H9 (cell line): ENCODE data around the gene ERFL. TPM values are rescaled to one million over a fixed set of nuclear protein-coding genes. Genes with fewer than 3 reads are reported as not detected.

Source experiments
- DNase-seq: peaks from one replicate; pipeline ENCODE4 v3.0.0-alpha.2; 2017
- H2AFZ ChIP-seq: one replicate; pipeline ENCODE4 v1.6.1; 2013; ENCODE audit warnings: mild to moderate bottlenecking, low read length, control low read depth, moderate library complexity
- H2AK5ac ChIP-seq: 2 replicates; pipeline ENCODE4 v1.6.1; 2013; ENCODE audit warnings: low read length, control low read depth, mixed read lengths; ENCODE audit not compliant: insufficient read length
- H2BK120ac ChIP-seq: one replicate; pipeline ENCODE4 v1.6.1; 2013; ENCODE audit warnings: low read depth, mild to moderate bottlenecking, low read length, control low read depth, inconsistent platforms; ENCODE audit not compliant: poor library complexity, severe bottlenecking
- H2BK12ac ChIP-seq: 2 replicates; pipeline ENCODE4 v1.6.1; 2013; ENCODE audit warnings: low read length, control low read depth, mixed read lengths, low read depth; ENCODE audit not compliant: insufficient read length
- H2BK15ac ChIP-seq: 2 replicates; pipeline ENCODE4 v1.6.1; 2013; ENCODE audit warnings: low read depth, low read length, control low read depth
- H2BK20ac ChIP-seq: one replicate; pipeline ENCODE4 v1.6.1; 2013; ENCODE audit warnings: low read depth, mild to moderate bottlenecking, low read length, control low read depth, inconsistent platforms; ENCODE audit not compliant: poor library complexity, severe bottlenecking
- H2BK5ac ChIP-seq: 2 replicates; pipeline ENCODE4 v1.6.1; 2013; ENCODE audit warnings: low read length, control low read depth, mixed read lengths; ENCODE audit not compliant: insufficient read length
- H3K14ac ChIP-seq: 2 replicates; pipeline ENCODE4 v1.6.1; 2013; ENCODE audit warnings: low read length, control low read depth; ENCODE audit not compliant: insufficient read depth
- H3K18ac ChIP-seq: 2 replicates; pipeline ENCODE4 v1.6.1; 2013; ENCODE audit warnings: low read depth, mild to moderate bottlenecking, mixed read lengths, low read length, control low read depth; ENCODE audit not compliant: insufficient read length
- H3K23ac ChIP-seq: 2 replicates; pipeline ENCODE4 v1.6.1; 2013; ENCODE audit warnings: low read length, control low read depth, mixed read lengths, low read depth; ENCODE audit not compliant: insufficient read length
- H3K23me2 ChIP-seq: 2 replicates; pipeline ENCODE4 v1.6.1; 2013; ENCODE audit warnings: low read depth, mild to moderate bottlenecking, mixed read lengths, low read length, control low read depth; ENCODE audit not compliant: insufficient read length, poor library complexity, severe bottlenecking
- H3K27ac ChIP-seq: 2 replicates; pipeline ENCODE4 v1.5.1; 2013; ENCODE audit warnings: low read length, control low read depth, mixed read lengths, low read depth; ENCODE audit not compliant: insufficient read length
- H3K27me3 ChIP-seq: 2 replicates; pipeline ENCODE4 v1.6.1; 2013; ENCODE audit warnings: low read length, control low read depth, inconsistent platforms; ENCODE audit not compliant: insufficient read depth
- H3K4ac ChIP-seq: 2 replicates; pipeline ENCODE4 v1.6.1; 2013; ENCODE audit warnings: low read depth, mild to moderate bottlenecking, control low read depth, inconsistent platforms, low read length, moderate library complexity
- H3K4me1 ChIP-seq: 2 replicates; pipeline ENCODE4 v1.6.1; 2013; ENCODE audit warnings: low read length, control low read depth, inconsistent platforms; ENCODE audit not compliant: insufficient read depth
- H3K4me2 ChIP-seq: 2 replicates; pipeline ENCODE4 v1.6.1; 2013; ENCODE audit warnings: low read length, control low read depth, mixed read lengths; ENCODE audit not compliant: insufficient read length, insufficient read depth
- H3K56ac ChIP-seq: 2 replicates; pipeline ENCODE4 v1.6.1; 2013; ENCODE audit warnings: low read depth, mild to moderate bottlenecking, mixed read lengths, low read length, control low read depth; ENCODE audit not compliant: insufficient read length
- H3K79me1 ChIP-seq: 2 replicates; pipeline ENCODE4 v1.6.1; 2013; ENCODE audit warnings: low read depth, mild to moderate bottlenecking, moderate library complexity, low read length, control low read depth, inconsistent platforms; ENCODE audit not compliant: insufficient read depth, poor library complexity, severe bottlenecking
- H3K79me2 ChIP-seq: 2 replicates; pipeline ENCODE4 v1.6.1; 2013; ENCODE audit warnings: low read length, control low read depth, inconsistent platforms; ENCODE audit not compliant: insufficient read depth
- H3K9ac ChIP-seq: 2 replicates; pipeline ENCODE4 v1.6.1; 2013; ENCODE audit warnings: low read length, control low read depth, mixed read lengths; ENCODE audit not compliant: insufficient read length; ENCODE audit errors: extremely low read depth
- H3K9me3 ChIP-seq: one replicate; pipeline ENCODE4 v1.6.1; 2013; ENCODE audit warnings: low read depth, low read length, inconsistent platforms; ENCODE audit not compliant: control insufficient read depth
- H3T11ph ChIP-seq: one replicate; pipeline ENCODE4 v1.6.1; 2013; ENCODE audit warnings: mild to moderate bottlenecking, low read length, control low read depth, inconsistent platforms
- H4K20me1 ChIP-seq: one replicate; pipeline ENCODE4 v1.6.1; 2013; ENCODE audit not compliant: control insufficient read depth, insufficient read length, insufficient read depth
- H4K5ac ChIP-seq: 2 replicates; pipeline ENCODE4 v1.6.1; 2013; ENCODE audit warnings: low read depth, mild to moderate bottlenecking, mixed read lengths, low read length, control low read depth; ENCODE audit not compliant: insufficient read length
- H4K8ac ChIP-seq: replicated peaks from 2 replicates; pipeline ENCODE4 v1.6.1; 2013; ENCODE audit warnings: low read length, control low read depth, mixed read lengths, low read depth; ENCODE audit not compliant: insufficient read length
- H4K91ac ChIP-seq: 2 replicates; pipeline ENCODE4 v1.6.1; 2013; ENCODE audit warnings: low read depth, mild to moderate bottlenecking, moderate library complexity, mixed read lengths, low read length, control low read depth; ENCODE audit not compliant: insufficient read length
- H3K27ac Mint-ChIP-seq, 3 experiments: 2 replicates in 2 of 3; 3 replicates in 1 of 3; pipeline ENCODE4 v1.8.0; 2020 to 2021; ENCODE audit warnings: mixed read lengths in 3 of 3, mild to moderate bottlenecking in 1 of 3, moderate library complexity in 1 of 3
- H3K27me3 Mint-ChIP-seq: 2 replicates; pipeline ENCODE4 v1.8.0; 2021; ENCODE audit warnings: low read depth, mild to moderate bottlenecking, moderate library complexity, mixed read lengths
- H3K36me3 Mint-ChIP-seq, 3 experiments: 2 replicates in 2 of 3; 3 replicates in 1 of 3; pipeline ENCODE4 v1.8.0; 2020 to 2021; ENCODE audit warnings: low read depth in 3 of 3, mixed read lengths in 3 of 3; ENCODE audit not compliant: insufficient read depth in 1 of 3
- H3K4me1 Mint-ChIP-seq, 2 experiments: 2 replicates each; pipeline ENCODE4 v1.8.0; 2020; ENCODE audit warnings: mixed read lengths in 2 of 2
- H3K4me3 Mint-ChIP-seq, 2 experiments: 2 replicates in 1 of 2; 3 replicates in 1 of 2; pipeline ENCODE4 v1.8.0; 2020 to 2021; ENCODE audit warnings: mild to moderate bottlenecking in 2 of 2, mixed read lengths in 2 of 2, moderate library complexity in 1 of 2
- H3K9me3 Mint-ChIP-seq, 2 experiments: 2 replicates in 1 of 2; 3 replicates in 1 of 2; pipeline ENCODE4 v1.8.0; 2020; ENCODE audit warnings: mild to moderate bottlenecking in 2 of 2, mixed read lengths in 2 of 2, moderate library complexity in 1 of 2
- WGBS: extraction: QIAGEN DNeasy Blood & Tissue Kit; methylation state at CpG from one replicate; pipeline ENCODE4 v1.1.7; 2013; ENCODE audit warnings: missing lambda C conversion rate, low lambda C conversion rate, mixed read lengths; ENCODE audit not compliant: insufficient read length; ENCODE audit errors: extremely low coverage; 5-methylcytosine and 5-hydroxymethylcytosine counted together
- total RNA-seq: library from RNA; stranded (reverse); gene quantifications from 2 replicates; pipeline ENCODE4 v1.2.1, GENCODE V29; 2021
- TF ChIP-seq, protein P1 (sequence below): fragments of 200-600 bp; sonication (generic); conservative IDR thresholded peaks from 3 replicates; pipeline ENCODE4 v1.8.0; 2021; ENCODE audit warnings: antibody characterized with exemption, mild to moderate bottlenecking

ERFL gene
- total RNA-seq, 1 experiment from 2014 or later = 0.22 TPM

GRCh38 chr19:41944336-41944735 lies 16.1 kb upstream of the ERFL start:
- Histone ChIP-seq H2AK5ac (no peak overlapping the region), H4K5ac (no peak overlapping the region), H3K23ac (no peak overlapping the region), H3K23me2 (peaks cover 4% of the 10 kb centered on the region), H2AFZ (no peak overlapping the region), H3K79me2 (no peaks in the 10 kb centered on the region), H3K9ac (no peak overlapping the region), H2BK120ac (no peak overlapping the region), H3T11ph (no peak overlapping the region), H2BK15ac (no peak overlapping the region), H3K14ac (no peak overlapping the region), H4K91ac (no peak overlapping the region), H3K4me1 (no peaks in the 10 kb centered on the region), H3K18ac (no peak overlapping the region), H3K4ac (no peak overlapping the region), H2BK12ac (no peak overlapping the region), H2BK5ac (no peak overlapping the region), H3K79me1 (no peaks in the 10 kb centered on the region), H3K27ac (no peak overlapping the region), H4K8ac (no peak overlapping the region), H3K4me2 (no peak overlapping the region), H3K56ac (no peak overlapping the region), H3K9me3 (no peaks in the 10 kb centered on the region), H3K27me3 (peaks cover 2% of the 10 kb centered on the region; the same call in 1 of the 2 replicates), H4K20me1 (no peaks in the 10 kb centered on the region), H2BK20ac (no peak overlapping the region)
- whole genome bisulfite sequencing = no CpG with 5 or more reads among the region's 2 CpGs
- Mint-ChIP-seq H3K9me3 (peaks cover 0 to 3% of the 10 kb centered on the region in 2 experiments; a peak in 2 of 5 replicates), H3K4me3 (no peak overlapping the region), H3K36me3 (no peaks in the 10 kb centered on the region; a peak in 1 of 7 replicates), H3K27me3 (peaks cover 63% of the 10 kb centered on the region), H3K4me1 (0 out of 4 replicates have a peak, but pooled peaks cover 0 to 3% of the 10 kb centered on the region in 2 experiments), H3K27ac (no peak overlapping the region)
- no peak for DNase-seq
- TF ChIP-seq, protein P1, sequence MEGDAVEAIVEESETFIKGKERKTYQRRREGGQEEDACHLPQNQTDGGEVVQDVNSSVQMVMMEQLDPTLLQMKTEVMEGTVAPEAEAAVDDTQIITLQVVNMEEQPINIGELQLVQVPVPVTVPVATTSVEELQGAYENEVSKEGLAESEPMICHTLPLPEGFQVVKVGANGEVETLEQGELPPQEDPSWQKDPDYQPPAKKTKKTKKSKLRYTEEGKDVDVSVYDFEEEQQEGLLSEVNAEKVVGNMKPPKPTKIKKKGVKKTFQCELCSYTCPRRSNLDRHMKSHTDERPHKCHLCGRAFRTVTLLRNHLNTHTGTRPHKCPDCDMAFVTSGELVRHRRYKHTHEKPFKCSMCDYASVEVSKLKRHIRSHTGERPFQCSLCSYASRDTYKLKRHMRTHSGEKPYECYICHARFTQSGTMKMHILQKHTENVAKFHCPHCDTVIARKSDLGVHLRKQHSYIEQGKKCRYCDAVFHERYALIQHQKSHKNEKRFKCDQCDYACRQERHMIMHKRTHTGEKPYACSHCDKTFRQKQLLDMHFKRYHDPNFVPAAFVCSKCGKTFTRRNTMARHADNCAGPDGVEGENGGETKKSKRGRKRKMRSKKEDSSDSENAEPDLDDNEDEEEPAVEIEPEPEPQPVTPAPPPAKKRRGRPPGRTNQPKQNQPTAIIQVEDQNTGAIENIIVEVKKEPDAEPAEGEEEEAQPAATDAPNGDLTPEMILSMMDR = no peak
